HG02973 (cell line): Measurements from ENCODE around the gene MTF1.
"Not testable (repeated sequence)": the region's sequence is repeated elsewhere in the genome, so short reads cannot be mapped to it uniquely, and the experiment has no call there.

Experiments used
- ATAC-seq: cut with Tn5 transposase; IDR thresholded peaks from one replicate; pipeline ENCODE4 v1.9.1; 2021; ENCODE audit warnings: moderate library complexity; ENCODE audit not compliant: unreplicated experiment

The MTF1 gene

DNA sequence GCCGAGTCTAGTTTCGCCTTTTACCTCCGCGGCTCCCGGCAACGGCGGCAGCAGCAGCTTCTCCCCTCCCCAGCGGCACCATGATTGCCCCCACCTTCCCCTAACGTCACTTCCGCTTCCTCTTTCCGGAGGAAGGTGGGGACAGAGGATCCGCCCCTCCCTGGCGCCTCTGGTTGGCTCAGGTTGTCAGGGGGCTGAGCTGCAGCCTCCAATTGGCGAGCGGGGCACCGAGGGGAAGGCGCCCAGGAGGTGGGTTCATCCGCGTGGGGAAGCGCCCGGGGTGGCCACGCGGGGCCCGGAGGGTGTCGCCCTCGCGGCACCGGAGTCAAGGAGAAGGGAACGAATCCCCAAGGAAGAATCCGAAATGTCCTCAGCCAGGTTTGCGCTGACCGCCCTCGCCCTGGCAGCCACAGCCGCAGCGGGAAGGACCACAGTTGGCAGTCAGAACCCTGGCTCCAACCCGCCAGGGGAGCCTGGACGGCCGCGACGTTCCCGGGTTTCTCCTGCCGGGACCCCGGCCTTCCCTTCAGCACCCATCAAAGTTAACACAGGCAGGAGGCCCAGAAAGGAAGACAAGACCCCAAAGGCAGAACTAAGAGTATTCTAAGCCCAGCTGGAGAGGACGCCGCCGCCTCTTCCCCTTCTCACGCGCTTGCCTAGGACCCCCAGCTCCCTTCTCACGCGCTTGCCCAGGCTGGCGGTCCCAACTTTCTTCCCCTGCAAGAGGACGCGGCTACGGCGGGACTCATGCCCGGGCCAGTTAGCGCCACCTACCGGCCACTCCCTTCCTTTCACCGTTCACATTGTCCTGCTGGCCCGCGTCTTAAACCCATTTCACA, at the start of gene MTF1:
TSS of gene MTF1 (minus strand) at position 86 of the 839 bp plus-strand sequence. CDS start 1,934 bp downstream, outside the sequence.
- peak; percentile 91 for ATAC-seq

DNA sequence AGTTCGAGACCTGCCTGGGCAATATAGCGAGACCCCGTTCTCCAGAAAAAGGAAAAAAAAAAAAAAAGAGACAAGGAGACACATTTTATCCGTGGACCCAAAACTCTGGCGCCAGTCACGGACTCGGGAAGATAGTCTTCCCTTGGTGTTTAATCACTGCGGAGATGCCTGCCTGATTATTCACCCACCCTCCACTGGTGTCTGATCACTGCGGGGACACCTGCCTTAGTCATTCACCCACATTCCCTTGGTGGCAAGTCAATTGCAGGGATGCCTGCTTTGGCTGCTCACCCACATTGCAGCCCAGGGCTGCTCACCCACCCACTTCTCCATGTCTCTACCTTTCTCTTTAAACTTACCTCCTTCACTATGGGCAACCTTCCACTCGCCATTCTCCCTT, 49.1 kb upstream of the MTF1 start:
- not testable (repeated sequence) for ATAC-seq

DNA sequence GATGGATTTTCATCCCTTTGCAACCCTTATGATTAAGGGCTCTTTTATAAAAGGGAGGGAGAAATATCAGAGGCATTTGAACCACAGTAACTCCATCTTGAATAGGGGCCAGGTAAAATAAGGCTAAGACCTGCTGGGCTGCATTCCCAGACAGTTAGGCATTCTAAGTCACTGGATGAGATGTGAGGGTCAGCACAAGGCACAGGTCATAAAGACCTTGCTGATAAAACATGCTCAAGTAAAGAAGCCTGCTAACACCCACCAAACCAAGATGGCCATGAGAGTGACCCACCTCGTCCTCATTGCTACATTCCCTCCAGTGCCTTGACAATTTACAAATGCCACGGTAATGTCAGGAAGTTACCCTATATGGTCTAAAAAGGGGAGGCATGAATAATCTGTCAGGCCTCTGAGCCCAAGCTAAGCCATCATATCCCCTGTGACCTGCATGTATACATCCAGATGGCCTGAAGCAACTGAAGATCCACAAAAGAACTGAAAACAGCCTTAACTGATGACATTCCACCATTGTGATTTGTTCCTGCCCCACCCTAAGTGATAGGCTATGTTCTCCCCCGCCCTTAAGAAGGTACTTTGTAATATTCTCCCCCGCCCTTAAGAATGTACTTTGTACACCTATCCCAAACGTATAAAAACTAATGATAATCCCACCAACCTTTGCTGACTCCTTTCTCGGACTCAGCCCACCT, 48.2 kb upstream of the MTF1 start:
- ATAC-seq: not testable (repeated sequence)

DNA sequence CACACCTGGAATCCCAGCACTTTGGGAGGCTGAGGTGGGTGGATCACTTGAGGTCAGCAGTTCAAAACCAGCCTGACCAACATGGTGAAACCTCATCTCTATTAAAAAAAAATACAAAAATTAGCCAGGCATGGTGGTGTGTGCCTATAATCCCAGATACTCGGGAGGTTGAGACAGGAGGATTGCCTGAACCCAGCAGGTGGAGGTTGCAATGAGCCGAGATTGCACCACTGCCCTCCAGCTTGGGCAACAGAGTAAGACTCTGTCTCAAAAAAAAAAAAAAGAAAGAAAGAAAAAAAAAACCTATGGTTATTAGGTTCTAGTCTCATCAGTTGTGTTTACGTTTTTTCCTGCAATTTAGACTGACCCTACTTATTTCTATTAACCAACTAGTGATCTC, 47.2 kb upstream of the MTF1 start:
- ATAC-seq: not testable (repeated sequence)

DNA sequence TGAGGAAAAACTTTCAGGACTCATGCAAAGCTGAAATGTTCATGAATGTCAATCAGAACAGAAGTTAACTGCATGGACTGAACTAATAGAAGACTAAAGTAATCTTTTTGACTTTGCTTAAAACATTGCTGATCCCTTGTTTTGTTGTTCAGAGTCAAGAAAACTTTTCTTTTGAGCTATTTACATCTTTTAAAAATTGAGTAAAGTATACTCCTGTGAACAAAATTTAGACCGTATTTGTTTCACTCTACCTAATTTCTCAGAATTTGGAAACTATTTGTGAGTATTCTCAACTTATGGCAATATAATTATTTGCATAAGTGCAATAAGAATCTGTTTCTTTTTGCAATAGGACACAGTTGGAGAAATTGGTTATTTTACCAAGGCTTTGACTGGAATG, 46.3 kb upstream of the MTF1 start:
- ATAC-seq: no peak

DNA sequence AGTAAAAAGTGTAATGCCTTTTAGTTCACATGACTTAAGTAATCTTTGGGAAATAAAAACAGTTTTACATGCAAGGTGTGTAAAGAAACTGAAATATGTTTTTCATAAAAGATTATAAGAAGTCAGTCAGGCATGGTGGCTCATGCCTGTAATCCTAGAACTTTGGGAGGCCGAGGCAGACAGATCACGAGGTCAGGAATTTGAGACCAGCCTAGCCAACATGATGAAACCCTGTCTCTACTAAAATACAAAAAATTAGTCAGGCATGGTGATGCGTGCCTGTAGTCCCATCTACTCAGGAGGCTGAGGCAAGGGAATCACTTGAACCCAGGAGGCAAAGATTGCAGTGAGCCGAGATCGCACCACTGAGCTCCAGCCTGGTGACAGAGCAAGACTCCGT, 44.5 kb upstream of the MTF1 start:
- not testable (repeated sequence) for ATAC-seq

DNA sequence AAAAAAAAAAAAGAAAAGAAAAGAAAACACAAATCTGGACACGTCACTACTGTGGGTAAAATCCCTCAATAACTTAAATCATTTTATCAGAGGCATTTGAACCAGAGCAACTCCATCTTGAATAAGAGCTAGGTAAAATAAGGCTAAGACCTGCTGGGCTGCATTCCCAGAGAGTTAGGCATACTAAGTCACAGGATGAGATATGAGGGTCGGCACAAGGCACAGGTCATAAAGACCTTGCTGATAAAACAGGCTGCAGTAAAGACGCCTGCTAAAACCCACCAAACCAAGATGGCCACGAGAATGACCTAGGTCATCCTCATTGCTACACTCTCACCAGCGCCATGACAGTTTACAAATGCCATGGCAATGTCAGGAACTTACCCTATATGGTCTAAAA, 43.6 kb upstream of the MTF1 start:
- no peak for ATAC-seq

DNA sequence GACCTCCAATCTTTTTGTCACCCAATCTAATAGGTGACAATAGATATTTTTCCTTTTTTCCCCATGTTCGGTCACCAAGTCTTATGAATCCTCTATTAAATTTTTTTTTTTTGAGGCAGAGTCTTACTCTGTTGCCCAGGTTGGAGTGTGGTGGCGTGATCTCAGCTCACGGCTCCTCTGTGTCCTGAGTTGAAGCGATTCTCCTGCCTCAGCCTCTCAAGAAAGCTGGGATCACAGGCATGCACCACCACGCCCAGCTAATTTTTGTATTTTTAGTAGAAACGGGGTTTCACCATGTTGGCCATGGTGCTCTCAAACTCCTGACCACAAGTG, 42.5 kb upstream of the MTF1 start:
- peak; percentile 12 for ATAC-seq

DNA sequence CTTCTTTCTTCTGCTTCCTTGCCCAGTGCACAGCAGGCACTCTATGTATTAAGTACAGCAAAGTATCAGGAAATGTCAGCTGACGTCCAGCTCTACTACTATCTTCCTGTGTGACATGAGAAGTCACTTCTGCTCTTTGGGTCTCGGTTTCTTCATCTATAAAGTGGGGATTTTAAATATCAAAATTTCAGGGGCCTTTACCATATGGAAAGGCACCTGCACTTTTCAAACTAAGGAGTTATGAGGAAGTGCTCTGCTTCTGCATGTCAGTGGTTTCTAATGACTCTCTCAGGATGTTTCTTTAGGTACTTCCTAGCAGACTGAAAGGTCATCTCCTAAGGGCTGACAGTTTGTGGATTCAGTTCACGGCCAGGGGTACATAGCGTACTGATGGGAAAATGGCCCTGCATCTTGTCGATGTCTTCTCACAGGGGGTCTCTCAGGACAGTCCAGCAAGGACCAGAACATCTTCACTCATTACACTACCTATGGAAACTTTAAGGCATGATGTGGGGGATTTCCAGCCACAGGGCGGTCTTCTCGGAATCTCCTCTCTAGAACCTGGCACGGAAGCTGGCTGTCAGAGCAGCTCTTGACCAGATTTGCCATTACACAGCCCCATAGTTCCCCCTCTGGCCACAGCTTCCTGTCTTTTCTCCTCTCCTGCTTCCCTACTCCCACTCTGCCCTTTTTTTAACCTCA, 42.0 kb upstream of the MTF1 start:
- ATAC-seq: peak; percentile 67

DNA sequence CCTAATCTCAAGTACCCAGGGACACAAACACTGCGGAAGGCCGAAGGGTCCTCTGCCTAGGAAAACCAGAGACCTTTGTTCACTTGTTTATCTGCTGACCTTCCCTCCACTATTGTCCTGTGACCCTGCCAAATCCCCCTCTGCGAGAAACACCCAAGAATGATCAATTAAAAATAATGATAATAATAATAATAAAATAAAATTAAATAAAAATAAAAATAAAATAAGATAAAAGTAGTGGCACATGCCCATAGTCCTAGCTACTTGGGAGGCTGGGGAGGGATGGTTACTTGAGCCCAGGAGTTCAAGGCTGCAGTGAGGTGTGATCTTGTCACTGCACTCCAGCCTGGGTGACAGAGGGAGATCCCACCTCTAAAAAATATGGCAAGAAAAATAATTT, 38.2 kb upstream of the MTF1 start:
- ATAC-seq: not testable (repeated sequence)

DNA sequence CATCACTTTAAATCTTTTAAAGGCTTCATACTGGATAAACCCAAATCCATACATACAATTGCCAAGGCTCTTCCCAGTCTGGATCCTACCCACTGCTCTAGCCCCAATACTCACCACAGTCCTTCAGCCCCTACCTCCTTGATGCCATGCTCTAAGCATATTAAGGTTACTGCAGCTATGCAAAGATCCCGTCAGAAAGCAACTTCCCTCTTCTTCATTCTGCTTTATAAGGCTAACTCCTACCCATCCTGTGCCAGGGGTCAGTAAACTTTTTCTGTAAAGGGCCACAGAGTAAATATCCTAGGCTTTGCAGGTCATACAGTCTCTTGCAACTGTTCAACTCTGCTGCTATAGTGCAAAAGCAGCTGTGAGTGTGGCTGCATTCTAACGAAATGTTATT, 34.3 kb upstream of the MTF1 start:
- no peak for ATAC-seq

DNA sequence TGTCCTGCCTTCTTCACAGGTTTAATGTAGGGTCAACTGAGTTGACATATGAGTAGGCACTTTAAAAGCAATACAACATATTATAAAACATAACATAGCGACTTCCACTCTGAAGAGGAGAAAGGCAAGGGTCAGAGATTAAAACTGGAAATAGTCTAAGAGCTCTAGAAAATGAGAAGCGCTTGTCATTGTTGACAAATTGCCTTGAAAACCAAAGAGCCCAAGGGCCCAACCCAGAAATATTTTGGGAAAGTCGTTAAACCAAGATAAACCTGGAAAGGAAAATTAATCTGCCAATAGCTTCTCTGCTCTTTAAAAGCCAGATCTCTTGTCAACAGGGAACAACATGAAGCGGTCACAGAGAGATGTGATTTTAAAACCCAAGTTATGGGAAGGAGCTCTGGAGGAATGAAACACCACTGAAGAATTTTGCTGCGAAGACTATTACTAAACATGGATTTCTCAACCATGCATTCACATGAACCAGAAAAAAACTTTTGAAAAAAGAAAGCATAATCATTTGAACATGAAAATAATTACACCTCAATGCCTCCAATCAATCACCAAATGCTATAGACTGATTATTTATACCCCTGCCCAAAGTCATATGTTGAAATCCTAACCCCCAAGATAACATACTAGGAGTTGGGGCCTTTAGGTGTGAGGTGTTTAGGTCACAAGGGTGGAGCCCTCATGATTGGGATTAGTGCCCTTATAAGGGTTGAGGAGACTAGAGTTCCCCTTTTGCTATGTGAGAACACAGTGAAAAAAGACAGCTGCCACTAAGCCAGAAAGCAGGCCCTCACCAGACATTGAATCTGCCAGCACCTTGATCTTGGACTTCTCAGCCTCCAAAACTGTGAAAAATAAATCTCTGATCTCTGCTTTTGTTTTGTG, 33.0 kb upstream of the MTF1 start:
- no peak for ATAC-seq

DNA sequence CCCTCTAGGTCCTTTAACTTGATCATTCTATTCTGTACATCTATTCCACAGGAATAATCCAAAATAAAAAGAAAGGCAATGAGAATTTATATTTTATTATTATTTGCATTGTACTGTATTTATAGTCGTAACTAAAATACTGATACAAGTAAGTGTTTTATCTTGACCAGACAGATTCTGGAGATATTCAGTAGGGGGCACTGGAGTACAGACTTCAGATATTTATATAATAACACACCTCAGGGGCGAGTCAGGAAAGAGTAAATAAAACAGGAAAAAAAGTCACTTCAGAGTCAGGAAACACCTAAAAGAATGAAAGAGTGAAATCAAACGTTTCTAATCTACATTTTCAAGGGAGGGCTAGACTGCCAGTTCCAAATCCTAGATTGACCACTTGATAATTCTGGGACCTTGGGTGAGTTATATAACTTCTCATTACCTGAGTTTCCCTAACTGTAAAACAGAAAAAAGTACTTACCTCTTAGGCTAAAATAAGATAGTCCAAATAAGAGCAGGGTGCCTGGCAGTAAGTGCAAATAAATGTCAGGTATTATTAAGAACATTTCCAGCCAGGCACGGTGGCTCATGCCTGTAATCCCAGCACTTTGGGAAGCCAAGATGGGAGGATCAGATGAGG, 31.1 kb upstream of the MTF1 start:
- ATAC-seq: no peak

DNA sequence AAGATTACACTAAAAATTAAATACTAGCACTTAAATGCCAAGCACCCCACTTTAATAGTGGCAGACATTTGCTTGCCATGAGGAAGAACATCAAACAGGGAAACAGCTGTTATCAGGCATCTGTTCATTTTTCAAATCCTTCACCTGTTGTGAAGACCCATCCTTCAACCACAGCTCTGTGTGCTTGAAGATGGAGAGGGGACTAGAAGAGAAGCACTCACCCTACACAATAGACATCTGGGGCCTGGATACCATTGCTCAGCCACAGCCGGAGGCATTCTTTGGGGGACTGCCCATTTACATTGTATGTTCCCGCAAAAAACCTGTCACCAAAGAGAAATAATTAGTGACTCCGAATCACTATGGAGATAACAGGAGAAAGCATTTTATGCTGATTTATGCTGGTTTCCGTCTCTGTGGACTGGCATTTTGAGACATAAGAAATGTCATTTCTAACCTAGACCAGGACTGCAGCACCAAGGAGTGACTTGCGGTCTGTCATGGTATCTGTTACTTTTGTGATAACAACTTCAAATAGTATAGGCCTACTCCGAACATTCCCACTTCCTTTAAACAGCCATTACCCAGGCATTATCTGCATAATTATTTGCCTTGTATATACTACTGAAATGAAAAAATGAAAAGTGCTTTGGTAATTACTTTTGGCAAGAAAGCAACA, 28.8 kb upstream of the MTF1 start:
- no peak for ATAC-seq

DNA sequence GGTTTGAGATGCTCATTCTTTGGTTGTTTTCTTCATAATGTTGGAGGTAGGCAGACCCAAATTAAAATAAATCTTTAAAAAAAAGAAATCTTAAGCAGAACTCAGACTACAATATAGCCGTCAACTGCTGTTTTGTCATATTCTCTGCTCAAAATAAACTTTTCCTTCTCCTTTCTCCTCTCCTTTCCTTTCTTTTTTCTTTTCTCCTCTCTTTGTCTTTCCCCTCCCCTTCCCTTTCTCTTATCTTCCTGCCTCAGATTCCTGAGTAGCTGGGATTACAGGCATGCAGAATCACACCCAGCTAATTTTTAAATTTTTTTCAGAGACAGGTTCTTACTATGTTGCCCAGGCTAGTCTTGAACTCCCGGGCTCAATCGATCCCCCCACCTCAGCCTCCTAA, 24.8 kb upstream of the MTF1 start:
- ATAC-seq: no peak

DNA sequence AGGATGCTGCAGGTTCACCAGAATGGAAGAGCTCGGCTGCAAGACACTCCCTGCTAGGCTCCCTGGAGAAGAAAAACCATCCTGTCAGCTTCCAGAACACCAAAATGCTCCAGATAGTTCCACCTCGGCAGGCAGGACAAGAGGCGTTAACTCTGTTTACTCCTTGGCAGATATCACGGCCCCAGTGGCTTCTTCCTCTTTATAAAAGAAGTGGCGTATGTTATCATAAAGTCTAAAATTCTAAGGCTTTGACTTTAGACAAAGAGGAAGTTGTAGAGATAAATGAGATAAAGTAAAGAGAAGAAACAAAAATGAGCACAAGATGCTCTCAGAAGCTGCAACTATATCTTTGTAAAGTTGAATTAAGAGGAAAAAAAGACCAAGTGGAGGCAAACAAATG, 24.3 kb upstream of the MTF1 start:
- ATAC-seq: no peak

DNA sequence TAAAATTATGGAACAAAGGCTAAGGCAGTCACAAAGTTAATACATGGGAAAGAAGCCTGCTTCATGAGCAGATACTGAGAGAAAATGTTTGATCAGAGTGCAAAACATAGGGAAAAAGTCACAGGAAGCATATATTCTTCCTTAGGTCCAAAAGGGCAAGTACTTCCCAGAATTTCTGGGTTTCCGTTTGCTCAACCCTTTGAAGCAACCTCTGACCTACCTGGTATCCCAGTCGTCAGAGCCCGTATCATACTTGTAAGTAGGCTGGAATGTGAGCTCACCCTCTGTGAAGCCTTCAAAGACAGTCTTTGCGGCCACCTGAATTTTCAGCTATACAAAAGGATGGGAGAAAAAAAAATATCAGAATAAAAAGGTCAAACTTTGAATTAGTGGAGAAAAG, 20.5 kb upstream of the MTF1 start:
- ATAC-seq: no peak

DNA sequence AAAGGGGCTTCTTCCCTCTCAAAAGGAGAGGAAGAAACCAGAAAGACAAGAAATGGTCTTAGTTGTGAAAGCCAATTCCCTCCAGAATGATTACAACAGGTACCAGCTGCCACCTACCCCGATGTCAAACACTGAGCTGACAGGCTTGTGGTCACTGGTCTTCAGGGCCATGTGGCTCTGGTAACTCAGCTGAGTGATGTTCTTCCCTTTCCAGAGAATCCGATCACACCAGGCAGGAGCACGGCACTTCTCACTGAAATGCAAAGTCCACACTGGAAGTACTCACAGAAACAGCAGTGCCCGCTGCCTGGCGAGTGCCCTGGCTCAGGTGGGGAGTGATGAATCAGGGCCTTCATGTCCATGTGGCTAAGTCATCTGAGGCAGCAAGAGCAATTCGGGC, 18.7 kb upstream of the MTF1 start:
- no peak for ATAC-seq

DNA sequence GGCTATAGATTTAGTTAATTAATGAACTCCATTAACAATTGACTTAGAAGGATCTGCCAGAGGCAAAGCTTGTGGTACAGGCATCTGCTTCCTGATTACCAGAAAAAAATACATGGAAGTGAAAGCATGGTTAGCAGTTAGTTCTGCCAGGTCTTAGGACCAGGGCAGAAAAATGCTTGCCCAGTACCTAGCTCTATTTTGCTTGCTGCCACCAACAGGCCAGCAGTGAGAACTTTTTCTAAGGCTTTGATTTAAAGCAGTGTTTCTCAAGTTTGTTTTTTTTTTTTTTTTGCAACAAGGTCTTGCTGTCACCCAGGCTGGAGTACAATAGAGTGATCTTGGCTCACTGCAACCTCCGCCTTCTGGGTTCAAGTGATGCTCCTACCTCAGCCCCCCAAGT, 16.4 kb upstream of the MTF1 start:
- no peak for ATAC-seq

DNA sequence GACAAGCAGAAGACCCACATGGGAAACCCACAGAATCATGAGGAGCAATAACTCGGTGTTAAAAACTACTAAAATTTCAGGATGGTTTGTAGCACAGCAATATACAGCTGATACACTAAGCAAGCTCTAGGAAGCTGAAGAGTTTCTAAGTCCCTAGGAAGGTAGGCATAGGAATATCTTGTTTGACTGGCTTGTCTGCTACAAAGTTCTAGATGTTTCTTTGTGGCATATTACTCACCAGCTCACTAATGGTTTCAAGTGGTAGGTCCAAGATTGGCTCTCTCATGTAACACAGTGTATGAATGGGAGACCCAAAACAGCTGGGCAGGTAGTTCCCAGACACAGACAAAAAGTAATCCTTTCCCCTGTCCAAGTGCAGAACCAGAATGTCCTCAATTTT, 13.3 kb upstream of the MTF1 start:
- no peak for ATAC-seq
